Panc1 (cell line): Measurements from ENCODE around the gene RPL39. TPM values are rescaled to one million over a fixed set of nuclear protein-coding genes. Genes with fewer than 3 reads are reported as not detected.
"Not testable (repeated sequence)": the region's sequence is repeated elsewhere in the genome, so short reads cannot be mapped to it uniquely, and the experiment has no call there.

Source experiments
- ATAC-seq: fragments of 200-7000 bp; cut with Tn5 transposase; 2 replicates; pipeline ENCODE4 v1.9.1; 2020; ENCODE audit warnings: mild to moderate bottlenecking, moderate library complexity
- BruUV-seq: library from RNA; stranded (reverse); fragments of 400-500 nt; replicated peaks from 2 replicates; lab custom pipeline; 2021; lab: Mats Ljungman, UMichigan
- CTCF ChIA-PET: fragments of 300-600 bp; sonication (Branson Sonifier 250); formaldehyde crosslinking; loops from one replicate; lab custom pipeline; 2022; ENCODE audit warnings: antibody characterized with exemption; lab: Charles Lee
- POLR2A ChIA-PET: fragments of 300-600 bp; sonication (Branson Sonifier 250); formaldehyde crosslinking; loops from one replicate; lab custom pipeline; 2022; ENCODE audit warnings: antibody characterized with exemption; lab: Charles Lee
- DNase-seq: peaks from one replicate; pipeline ENCODE4 v3.0.0-alpha.2; 2010; ENCODE audit warnings: low read depth, low spot score
- H3K27ac ChIP-seq: 2 replicates; pipeline ENCODE4 v1.5.1; 2011; ENCODE audit warnings: mild to moderate bottlenecking, low read length, inconsistent platforms
- H3K27me3 ChIP-seq: fragments of 200-500 bp; sonication (Bioruptor generic); 2 replicates; pipeline ENCODE4 v1.6.0; 2014; ENCODE audit warnings: low read length, inconsistent platforms; ENCODE audit not compliant: control insufficient read depth, insufficient read depth
- H3K36me3 ChIP-seq: fragments of 200-500 bp; sonication (Bioruptor generic); 2 replicates; pipeline ENCODE4 v1.5.1; 2014; ENCODE audit warnings: inconsistent platforms, mild to moderate bottlenecking, low read length, moderate library complexity; ENCODE audit not compliant: control insufficient read depth, insufficient read depth
- H3K4me1 ChIP-seq: 2 replicates; pipeline ENCODE4 v1.5.1; 2011; ENCODE audit warnings: inconsistent platforms, mild to moderate bottlenecking, low read length, moderate library complexity; ENCODE audit not compliant: control insufficient read depth, insufficient read depth
- H3K4me3 ChIP-seq, 2 experiments: 2 replicates each; pipeline ENCODE4 v1.5.1; 2011 to 2012; ENCODE audit warnings: low read depth in 2 of 2, low read length in 2 of 2, mild to moderate bottlenecking in 2 of 2, inconsistent platforms in 1 of 2, moderate library complexity in 1 of 2
- H3K9me3 ChIP-seq: fragments of 200-500 bp; sonication (Bioruptor generic); 2 replicates; pipeline ENCODE4 v1.5.1; 2014; ENCODE audit warnings: low read depth, mild to moderate bottlenecking, inconsistent platforms, low read length, moderate library complexity; ENCODE audit not compliant: control insufficient read depth, insufficient read depth
- POLR2AphosphoS5 ChIP-seq: IDR thresholded peaks from 2 replicates; pipeline ENCODE4 v1.6.1; 2012; ENCODE audit warnings: mild to moderate bottlenecking, low read depth, low read length, moderate library complexity
- SIN3A ChIP-seq: IDR thresholded peaks from 2 replicates; pipeline ENCODE4 v1.6.1; 2012; ENCODE audit warnings: low read depth, mild to moderate bottlenecking, low read length, moderate library complexity, borderline replicate concordance; ENCODE audit not compliant: insufficient read depth
- TCF7L2 ChIP-seq: IDR thresholded peaks from 2 replicates; pipeline ENCODE4 v1.6.1; 2011; ENCODE audit warnings: mild to moderate bottlenecking, low read depth, low read length, inconsistent platforms
- in situ Hi-C: cut with HindIII; loops from 2 replicates; pipeline ENCODE4 v1.10.0; 2016; ENCODE audit warnings: low sequenced_read_pairs, low pct_unique_long_range_greater_than_20kb
- intact Hi-C: fragments of 100-400 bp; cut with micrococcal nuclease; formaldehyde crosslinking; loops from one replicate; pipeline ENCODE4 v1.10.0; 2022; ENCODE audit not compliant: unreplicated experiment
- total RNA-seq: library from RNA; stranded (reverse); gene quantifications from one replicate; pipeline ENCODE4 v1.2.1, GENCODE V29; 2021; ENCODE audit not compliant: unreplicated experiment
- TF ChIP-seq, protein P1 (sequence below): fragments of 450-650 bp; IDR thresholded peaks from 2 replicates; pipeline ENCODE4 v1.5.1; 2017; ENCODE audit warnings: mild to moderate bottlenecking
- TF ChIP-seq, protein P2 (sequence below), 2 experiments: IDR thresholded peaks; 2 replicates each; pipeline ENCODE4 v1.6.1; 2011 to 2012; ENCODE audit warnings: low read depth in 2 of 2, control low read depth in 1 of 2, low read length in 1 of 2, mild to moderate bottlenecking in 1 of 2, moderate library complexity in 1 of 2; ENCODE audit not compliant: insufficient read depth in 1 of 2

RPL39 gene
- total RNA-seq, 1 experiment from 2014 or later = 1,882 TPM

DNA sequence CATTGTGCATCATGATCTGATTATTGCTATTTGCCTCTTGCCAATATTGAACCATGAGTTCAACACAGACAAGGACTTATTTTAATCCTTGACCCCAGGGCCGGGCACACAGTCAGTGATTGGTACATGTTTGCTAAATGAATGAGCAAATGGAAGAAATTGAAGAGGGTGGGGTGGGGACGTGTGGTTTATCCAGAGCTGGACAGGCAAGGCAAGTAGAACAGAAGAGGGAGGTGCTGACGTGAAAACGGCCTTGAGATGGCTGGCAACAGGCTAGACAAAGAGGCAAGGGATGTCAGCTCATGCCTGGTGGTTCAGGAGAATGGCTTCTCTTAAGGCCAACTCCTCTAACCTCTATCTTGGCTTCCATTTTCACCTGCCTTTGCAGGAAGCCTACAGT, 17.0 kb upstream of the RPL39 start:
- ATAC-seq, H3K4me3 ChIP-seq, DNase-seq, POLR2A ChIA-PET, intact Hi-C loops, in situ Hi-C loops, H3K9me3 ChIP-seq, BruUV-seq, H3K36me3 ChIP-seq, H3K27me3 ChIP-seq, CTCF ChIA-PET, H3K4me1 ChIP-seq, H3K27ac ChIP-seq: not testable (repeated sequence)

DNA sequence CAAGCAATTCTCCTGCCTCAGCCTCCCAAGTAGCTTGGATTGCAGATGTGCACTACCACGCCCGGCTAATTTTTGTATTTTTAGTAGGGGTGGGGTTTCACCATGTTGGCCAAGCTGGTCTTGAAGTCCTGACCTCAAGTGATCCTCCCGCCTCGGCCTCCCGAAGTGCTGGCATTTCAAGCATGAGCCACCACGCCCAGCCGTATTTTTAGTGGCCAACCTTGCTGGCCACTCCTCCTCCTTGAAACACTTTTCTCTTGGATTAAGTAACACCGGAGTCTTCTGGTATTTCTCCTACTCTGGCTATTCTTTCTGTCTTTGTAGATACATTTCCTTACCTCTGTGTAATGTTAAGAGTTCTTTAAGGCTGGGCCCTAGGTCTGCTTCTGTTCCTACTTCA, 11.1 kb upstream of the RPL39 start:
- Histone ChIP-seq H3K4me1 (no peaks in the 10 kb centered on the region), H3K27ac (no peak overlapping the region), H3K9me3 (no peaks in the 10 kb centered on the region), H3K27me3 (no peaks in the 10 kb centered on the region), H3K4me3 (no peak overlapping the region), H3K36me3 (no peaks in the 10 kb centered on the region)
- in situ Hi-C loops = no loop called here
- TF ChIP-seq TCF7L2 (no peak), SIN3A (no peak), POLR2AphosphoS5 (no peak)
- TF ChIP-seq, protein P1, sequence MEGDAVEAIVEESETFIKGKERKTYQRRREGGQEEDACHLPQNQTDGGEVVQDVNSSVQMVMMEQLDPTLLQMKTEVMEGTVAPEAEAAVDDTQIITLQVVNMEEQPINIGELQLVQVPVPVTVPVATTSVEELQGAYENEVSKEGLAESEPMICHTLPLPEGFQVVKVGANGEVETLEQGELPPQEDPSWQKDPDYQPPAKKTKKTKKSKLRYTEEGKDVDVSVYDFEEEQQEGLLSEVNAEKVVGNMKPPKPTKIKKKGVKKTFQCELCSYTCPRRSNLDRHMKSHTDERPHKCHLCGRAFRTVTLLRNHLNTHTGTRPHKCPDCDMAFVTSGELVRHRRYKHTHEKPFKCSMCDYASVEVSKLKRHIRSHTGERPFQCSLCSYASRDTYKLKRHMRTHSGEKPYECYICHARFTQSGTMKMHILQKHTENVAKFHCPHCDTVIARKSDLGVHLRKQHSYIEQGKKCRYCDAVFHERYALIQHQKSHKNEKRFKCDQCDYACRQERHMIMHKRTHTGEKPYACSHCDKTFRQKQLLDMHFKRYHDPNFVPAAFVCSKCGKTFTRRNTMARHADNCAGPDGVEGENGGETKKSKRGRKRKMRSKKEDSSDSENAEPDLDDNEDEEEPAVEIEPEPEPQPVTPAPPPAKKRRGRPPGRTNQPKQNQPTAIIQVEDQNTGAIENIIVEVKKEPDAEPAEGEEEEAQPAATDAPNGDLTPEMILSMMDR = no peak
- TF ChIP-seq, protein P2, sequence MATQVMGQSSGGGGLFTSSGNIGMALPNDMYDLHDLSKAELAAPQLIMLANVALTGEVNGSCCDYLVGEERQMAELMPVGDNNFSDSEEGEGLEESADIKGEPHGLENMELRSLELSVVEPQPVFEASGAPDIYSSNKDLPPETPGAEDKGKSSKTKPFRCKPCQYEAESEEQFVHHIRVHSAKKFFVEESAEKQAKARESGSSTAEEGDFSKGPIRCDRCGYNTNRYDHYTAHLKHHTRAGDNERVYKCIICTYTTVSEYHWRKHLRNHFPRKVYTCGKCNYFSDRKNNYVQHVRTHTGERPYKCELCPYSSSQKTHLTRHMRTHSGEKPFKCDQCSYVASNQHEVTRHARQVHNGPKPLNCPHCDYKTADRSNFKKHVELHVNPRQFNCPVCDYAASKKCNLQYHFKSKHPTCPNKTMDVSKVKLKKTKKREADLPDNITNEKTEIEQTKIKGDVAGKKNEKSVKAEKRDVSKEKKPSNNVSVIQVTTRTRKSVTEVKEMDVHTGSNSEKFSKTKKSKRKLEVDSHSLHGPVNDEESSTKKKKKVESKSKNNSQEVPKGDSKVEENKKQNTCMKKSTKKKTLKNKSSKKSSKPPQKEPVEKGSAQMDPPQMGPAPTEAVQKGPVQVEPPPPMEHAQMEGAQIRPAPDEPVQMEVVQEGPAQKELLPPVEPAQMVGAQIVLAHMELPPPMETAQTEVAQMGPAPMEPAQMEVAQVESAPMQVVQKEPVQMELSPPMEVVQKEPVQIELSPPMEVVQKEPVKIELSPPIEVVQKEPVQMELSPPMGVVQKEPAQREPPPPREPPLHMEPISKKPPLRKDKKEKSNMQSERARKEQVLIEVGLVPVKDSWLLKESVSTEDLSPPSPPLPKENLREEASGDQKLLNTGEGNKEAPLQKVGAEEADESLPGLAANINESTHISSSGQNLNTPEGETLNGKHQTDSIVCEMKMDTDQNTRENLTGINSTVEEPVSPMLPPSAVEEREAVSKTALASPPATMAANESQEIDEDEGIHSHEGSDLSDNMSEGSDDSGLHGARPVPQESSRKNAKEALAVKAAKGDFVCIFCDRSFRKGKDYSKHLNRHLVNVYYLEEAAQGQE (IDR thresholded peaks at IDR 0.05; ENCODE audit: insufficient read depth in 1 of 2, low read depth in 2 of 2, low read length in 1 of 2) = no peak
- no TSS peak for BruUV-seq
- ChIA-PET CTCF (no interaction called here), POLR2A (no interaction called here)
- ATAC-seq (no peak), DNase-seq (no peak)
- intact Hi-C loops = no loop called here

DNA sequence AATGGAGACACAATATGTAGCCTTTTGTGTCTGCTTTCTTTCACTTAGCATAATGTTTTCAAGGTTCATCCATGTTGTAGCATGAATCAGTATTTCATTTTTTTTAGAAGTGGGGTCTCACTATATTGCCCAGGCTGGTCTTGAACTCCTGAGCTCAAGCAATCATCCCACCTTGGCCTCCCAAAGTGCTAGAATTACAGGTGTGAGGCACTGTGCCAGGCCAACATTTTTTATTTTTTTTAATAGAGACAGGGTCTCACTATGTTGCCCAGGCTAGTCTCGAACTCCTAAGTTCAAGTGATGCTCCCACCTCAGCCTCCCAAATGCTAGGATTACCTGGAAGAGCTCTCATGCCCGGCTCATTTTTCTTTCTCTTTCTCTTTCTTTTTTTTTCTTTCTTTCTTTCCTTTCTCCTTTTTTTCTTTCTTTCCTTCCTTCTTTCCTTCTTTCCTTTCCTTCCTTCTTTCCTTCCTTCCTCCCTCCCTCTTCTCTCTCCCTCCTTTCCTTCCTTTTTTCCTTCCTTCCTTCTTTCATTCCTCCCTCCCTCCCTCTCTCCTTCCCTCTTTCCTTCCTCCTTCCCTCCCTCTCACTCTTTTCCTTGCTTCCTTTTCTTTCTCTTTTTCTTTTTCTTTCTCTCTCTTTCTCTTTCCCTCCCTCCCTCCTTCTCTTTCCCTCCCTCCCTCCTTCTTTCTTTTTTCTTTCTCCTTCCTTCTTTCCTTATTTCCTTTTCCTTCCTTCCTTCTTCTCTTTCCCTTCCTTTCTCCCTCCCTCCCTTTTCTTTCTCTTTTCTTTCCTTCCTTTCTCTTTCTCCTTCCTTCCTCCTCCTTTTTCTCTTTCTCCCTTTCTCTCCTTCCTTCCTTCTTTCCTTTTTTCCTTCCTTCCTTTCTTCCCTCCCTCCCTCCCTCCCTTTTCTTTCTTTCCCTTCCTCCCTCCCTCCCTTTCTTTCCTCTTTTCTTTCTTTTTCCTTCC, 10.1 kb upstream of the RPL39 start:
- POLR2A ChIA-PET = interaction anchor here (1.2 kb wide), 1 partner anchor 10 kb away, joined by 4 read pairs; the partner anchor contains the start of gene RPL39
- CTCF ChIA-PET = no interaction called here

More for the DNA sequence above, 10.1 kb upstream of the RPL39 start:
- BruUV-seq = no TSS peak
- no peak overlapping the region for H3K27ac ChIP-seq
- DNase-seq (no peak), ATAC-seq (no peak)
- no peaks in the 10 kb centered on the region for H3K4me1 ChIP-seq
- no peaks in the 10 kb centered on the region for H3K27me3 ChIP-seq
- H3K9me3 ChIP-seq = no peaks in the 10 kb centered on the region
- intact Hi-C loops = no loop called here
- in situ Hi-C loops = no loop called here
- TF ChIP-seq POLR2AphosphoS5 (no peak), TCF7L2 (no peak), SIN3A (no peak)
- TF ChIP-seq, protein P1 = no peak
- TF ChIP-seq, protein P2 (IDR thresholded peaks at IDR 0.05; ENCODE audit: insufficient read depth in 1 of 2, low read depth in 2 of 2, low read length in 1 of 2) = no peak
- no peak overlapping the region for H3K4me3 ChIP-seq
- no peaks in the 10 kb centered on the region for H3K36me3 ChIP-seq
